GM21390 (cell line): Measurements from ENCODE around the gene CAMLG.

ENCODE experiments used
- ATAC-seq: cut with Tn5 transposase; IDR thresholded peaks from one replicate; pipeline ENCODE4 v1.9.1; 2021; ENCODE audit not compliant: unreplicated experiment

Gene CAMLG

GRCh38 chr5:134777366-134777765, 39.0 kb downstream of the CAMLG start:
- no peak for ATAC-seq

DNA sequence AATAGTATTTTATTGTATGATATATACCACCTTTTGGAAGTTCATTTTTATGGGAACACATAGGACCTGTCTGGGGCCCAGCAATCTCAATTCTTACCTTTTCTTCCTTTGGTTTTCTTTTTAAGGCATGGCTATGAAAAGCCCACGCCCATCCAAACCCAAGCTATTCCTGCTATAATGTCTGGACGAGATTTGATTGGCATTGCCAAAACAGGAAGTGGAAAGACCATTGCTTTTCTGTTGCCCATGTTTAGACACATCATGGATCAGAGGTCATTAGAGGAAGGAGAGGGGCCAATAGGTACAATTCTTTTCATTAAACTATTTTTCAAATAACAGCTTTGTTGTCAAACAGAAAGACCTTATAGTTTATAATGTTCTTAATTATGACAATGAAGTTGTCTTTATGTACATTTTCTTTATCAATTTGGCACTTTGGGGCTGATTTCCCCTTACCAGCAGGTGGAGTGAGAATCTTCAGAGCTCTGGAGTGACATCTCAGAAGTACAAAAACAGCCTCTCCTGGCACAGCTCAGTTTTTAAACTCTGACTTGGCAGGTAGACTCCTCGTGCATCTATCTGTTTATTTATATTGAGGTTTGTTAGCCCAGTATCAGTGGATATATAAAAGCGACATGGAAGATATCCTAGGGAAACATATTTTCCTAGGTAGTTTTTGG, 46.0 kb downstream of the CAMLG start:
- ATAC-seq: no peak

GRCh38 chr5:134784946-134785620, 46.7 kb downstream of the CAMLG start:
- ATAC-seq: no peak

- ATAC-seq: no peak
These were observed 49.3 kb downstream of the CAMLG start for GRCh38 chr5:134787692-134788091.

DNA sequence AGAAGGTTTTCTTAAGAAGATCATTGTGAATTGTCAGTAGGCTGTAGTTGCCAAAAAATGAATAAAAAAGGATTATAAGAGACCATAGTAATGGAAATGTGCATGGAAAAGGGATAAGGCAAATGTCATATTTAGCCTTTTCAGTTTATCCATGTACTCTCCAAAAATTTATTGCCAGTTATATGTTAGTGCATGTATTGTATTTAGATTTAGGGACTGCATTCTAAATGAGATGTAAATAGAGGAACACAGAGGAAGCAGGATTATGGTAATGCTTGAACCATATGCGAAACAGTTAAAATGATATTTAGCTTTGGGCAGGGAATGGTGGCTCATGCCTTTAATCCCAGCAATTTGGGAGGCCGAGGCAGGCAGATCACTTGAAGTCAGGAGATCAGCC, 53.2 kb downstream of the CAMLG start:
- no peak for ATAC-seq

DNA sequence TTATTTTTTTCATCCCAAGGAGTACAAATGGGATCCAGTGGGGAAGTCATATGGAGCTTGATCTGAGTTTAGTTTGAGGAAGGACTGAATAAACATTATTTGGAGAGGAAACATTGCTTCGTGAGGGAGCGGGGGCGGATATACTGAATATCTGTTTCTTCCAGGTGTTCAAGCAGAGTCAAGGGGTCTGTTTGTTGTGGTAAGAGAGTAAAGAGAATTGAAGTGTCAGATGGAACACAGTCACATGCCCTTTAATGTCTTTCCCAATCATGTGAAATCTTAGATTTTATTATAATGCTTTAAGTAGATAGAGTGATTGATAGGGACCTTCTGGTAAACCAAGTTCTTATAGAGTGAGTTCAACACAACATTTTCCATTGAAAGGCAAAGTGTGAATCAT, 53.9 kb downstream of the CAMLG start:
- no peak for ATAC-seq

- no peak for ATAC-seq
These were observed 54.8 kb downstream of the CAMLG start for GRCh38 chr5:134793111-134793510.

DNA sequence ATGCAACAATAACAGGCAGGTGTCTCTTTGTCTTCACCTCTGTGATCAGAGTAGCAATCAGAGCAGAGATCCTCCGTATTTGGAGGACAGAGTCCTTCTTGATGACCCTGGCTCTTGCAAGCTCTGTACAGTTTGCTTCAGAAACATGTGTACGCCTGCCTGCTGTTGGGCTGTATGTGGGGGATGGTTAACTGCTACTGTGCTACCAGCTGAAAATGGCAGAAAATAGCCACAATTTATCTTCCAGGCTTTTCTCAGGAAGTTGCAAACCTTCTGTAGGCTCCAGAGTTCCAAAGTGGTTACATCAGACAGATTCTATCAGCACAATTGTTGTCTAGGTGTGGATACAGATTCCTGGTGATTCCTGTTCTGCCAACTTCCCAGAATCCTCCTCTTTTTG, 55.7 kb downstream of the CAMLG start:
- ATAC-seq: no peak

DNA sequence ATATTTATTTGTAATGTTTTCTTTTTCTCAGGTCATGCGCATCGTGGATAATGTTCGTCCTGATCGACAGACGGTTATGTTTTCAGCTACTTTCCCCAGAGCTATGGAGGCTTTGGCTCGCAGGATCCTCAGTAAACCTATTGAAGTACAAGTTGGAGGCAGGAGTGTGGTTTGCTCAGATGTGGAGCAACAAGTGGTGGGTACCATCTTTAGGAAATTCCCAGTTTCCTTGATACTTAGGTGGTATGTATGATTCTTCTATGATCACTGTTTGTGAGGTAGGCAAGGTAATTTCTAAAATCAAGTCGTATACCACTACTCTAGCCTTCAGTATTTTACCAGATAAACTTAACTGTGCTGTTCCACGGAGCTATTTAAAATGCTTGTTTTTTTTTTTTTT, 56.5 kb downstream of the CAMLG start:
- ATAC-seq: no peak

- peak; percentile 67 for ATAC-seq
These were observed 60.1 kb downstream of the CAMLG start for GRCh38 chr5:134798468-134798867.
